MCF 10A (cell line): ENCODE data around the gene SMAP1. TPM values are rescaled to one million over a fixed set of nuclear protein-coding genes. Genes with fewer than 3 reads are reported as not detected.

ENCODE experiments used
- BruUV-seq: library from RNA; stranded (reverse); fragments of 400-500 nt; replicated peaks from 2 replicates; lab custom pipeline; 2021; lab: Mats Ljungman, UMichigan
- CTCF ChIA-PET: fragments of 300-600 bp; sonication (Branson Sonifier 250); formaldehyde crosslinking; extraction: SDS; loops from one replicate; lab custom pipeline; 2021; ENCODE audit warnings: antibody characterized with exemption, inconsistent platforms; lab: Yijun Ruan, JAX
- POLR2A ChIA-PET: fragments of 300-600, 350-650 bp; sonication (Branson Sonifier 250); formaldehyde crosslinking; extraction: SDS; loops from one replicate; lab custom pipeline; 2020; ENCODE audit warnings: antibody characterized with exemption, inconsistent platforms; lab: Yijun Ruan, JAX
- DNase-seq: peaks from one replicate; pipeline ENCODE4 v3.0.0-alpha.2; 2018; ENCODE audit not compliant: unreplicated experiment
- H3K27ac Mint-ChIP-seq: one replicate; pipeline ENCODE4 v1.8.0; 2022; ENCODE audit warnings: mild to moderate bottlenecking, low read depth, mixed read lengths; ENCODE audit not compliant: unreplicated experiment
- H3K27me3 Mint-ChIP-seq: one replicate; pipeline ENCODE4 v1.8.0; 2022; ENCODE audit warnings: mixed read lengths; ENCODE audit not compliant: insufficient read depth, unreplicated experiment
- H3K36me3 Mint-ChIP-seq: one replicate; pipeline ENCODE4 v1.8.0; 2022; ENCODE audit warnings: mild to moderate bottlenecking, moderate library complexity, mixed read lengths; ENCODE audit not compliant: insufficient read depth, unreplicated experiment
- H3K4me1 Mint-ChIP-seq: one replicate; pipeline ENCODE4 v1.8.0; 2022; ENCODE audit warnings: mixed read lengths; ENCODE audit not compliant: insufficient read depth, unreplicated experiment
- H3K4me3 Mint-ChIP-seq: one replicate; pipeline ENCODE4 v1.8.0; 2022; ENCODE audit warnings: mild to moderate bottlenecking, moderate library complexity, mixed read lengths; ENCODE audit not compliant: unreplicated experiment
- H3K9me3 Mint-ChIP-seq: one replicate; pipeline ENCODE4 v1.8.0; 2022; ENCODE audit warnings: mixed read lengths; ENCODE audit not compliant: unreplicated experiment
- intact Hi-C: fragments of 100-400 bp; cut with micrococcal nuclease; formaldehyde crosslinking; loops from 2 replicates; pipeline ENCODE4 v1.14.1; 2022
- total RNA-seq: library from RNA; stranded (reverse); gene quantifications from 2 replicates; pipeline ENCODE4 v1.2.3, GENCODE V29; 2022
- TF ChIP-seq, protein P1 (sequence below): fragments of 200-600 bp; IDR thresholded peaks from one replicate; pipeline ENCODE4 v1.8.0; 2022; ENCODE audit warnings: antibody characterized with exemption, mild to moderate bottlenecking; ENCODE audit not compliant: unreplicated experiment

SMAP1 gene
- total RNA-seq, 1 experiment from 2014 or later = 26.5 TPM

DNA sequence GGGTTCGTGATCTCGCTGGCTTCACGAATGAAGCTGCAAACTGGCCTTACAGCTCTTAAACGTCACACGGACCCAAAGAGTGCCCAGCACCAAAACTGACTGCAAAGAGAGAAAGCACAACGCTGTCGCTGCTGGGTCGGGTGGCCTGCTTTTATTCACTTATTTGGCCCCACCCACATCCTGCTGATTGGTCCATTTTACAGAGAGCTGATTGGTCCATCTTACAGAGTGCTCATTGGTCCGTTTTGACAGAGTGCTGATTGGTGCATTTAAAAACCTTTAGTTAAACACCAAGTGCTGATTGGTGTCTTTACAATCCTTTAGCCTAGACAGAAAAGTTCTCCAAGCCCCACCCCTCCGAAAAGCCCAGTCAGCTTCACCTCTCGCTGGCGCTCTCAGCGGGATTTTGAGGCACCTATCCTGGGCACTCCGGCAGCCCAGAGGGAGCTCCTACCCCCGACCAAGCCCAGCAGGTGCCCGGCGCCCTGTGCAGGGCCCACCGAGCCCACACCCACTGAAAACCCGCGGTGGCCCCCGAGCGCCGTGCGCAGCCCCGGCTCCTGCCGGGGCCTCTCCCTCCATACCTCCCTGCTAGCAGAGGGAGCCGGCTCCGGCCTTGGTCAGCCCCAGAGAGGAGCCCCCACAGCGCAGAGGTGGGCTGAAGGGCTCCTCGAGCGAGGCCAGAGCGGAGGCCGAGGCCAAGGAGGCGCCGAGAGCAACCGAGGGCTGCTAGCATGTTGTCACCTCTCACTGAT is 40.0 kb upstream of the SMAP1 start:
- CTCF ChIA-PET = no interaction called here
- H3K9me3 Mint-ChIP-seq = no peaks in the 10 kb centered on the region
- H3K27ac Mint-ChIP-seq = no peak overlapping the region
- H3K4me1 Mint-ChIP-seq = no peaks in the 10 kb centered on the region
- no peaks in the 10 kb centered on the region for H3K27me3 Mint-ChIP-seq
- POLR2A ChIA-PET = no interaction called here
- TF ChIP-seq, protein P1, sequence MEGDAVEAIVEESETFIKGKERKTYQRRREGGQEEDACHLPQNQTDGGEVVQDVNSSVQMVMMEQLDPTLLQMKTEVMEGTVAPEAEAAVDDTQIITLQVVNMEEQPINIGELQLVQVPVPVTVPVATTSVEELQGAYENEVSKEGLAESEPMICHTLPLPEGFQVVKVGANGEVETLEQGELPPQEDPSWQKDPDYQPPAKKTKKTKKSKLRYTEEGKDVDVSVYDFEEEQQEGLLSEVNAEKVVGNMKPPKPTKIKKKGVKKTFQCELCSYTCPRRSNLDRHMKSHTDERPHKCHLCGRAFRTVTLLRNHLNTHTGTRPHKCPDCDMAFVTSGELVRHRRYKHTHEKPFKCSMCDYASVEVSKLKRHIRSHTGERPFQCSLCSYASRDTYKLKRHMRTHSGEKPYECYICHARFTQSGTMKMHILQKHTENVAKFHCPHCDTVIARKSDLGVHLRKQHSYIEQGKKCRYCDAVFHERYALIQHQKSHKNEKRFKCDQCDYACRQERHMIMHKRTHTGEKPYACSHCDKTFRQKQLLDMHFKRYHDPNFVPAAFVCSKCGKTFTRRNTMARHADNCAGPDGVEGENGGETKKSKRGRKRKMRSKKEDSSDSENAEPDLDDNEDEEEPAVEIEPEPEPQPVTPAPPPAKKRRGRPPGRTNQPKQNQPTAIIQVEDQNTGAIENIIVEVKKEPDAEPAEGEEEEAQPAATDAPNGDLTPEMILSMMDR = no peak
- BruUV-seq = no TSS peak
- DNase-seq = no peak
- intact Hi-C loops = no loop called here
- no peak overlapping the region for H3K4me3 Mint-ChIP-seq
- no peaks in the 10 kb centered on the region for H3K36me3 Mint-ChIP-seq

DNA sequence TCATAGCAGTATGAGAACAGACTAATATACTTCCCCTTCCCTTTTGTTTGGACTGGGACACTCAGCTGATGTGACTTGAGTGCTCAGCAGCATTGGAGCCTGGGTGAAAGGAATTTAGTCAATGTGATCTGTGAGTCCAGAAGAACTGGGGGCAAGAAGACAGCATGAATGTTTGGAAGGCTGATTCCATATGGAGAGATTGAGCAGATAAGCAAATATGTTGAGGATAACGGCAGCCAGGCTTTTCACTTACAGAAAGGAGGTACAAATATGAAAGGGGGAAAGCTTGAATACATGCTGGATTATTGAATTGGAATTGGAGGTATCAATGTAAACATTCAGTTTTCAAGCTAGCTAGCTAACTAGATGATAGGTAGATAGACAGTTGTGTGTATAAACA is 37.8 kb upstream of the SMAP1 start:
- Mint-ChIP-seq H3K9me3 (no peaks in the 10 kb centered on the region), H3K27me3 (no peaks in the 10 kb centered on the region), H3K36me3 (no peaks in the 10 kb centered on the region), H3K4me3 (no peak overlapping the region), H3K4me1 (no peaks in the 10 kb centered on the region), H3K27ac (no peak overlapping the region)
- TF ChIP-seq, protein P1 = no peak
- no peak for DNase-seq
- ChIA-PET POLR2A (no interaction called here), CTCF (no interaction called here)
- BruUV-seq = no TSS peak
- intact Hi-C loops = no loop called here

DNA sequence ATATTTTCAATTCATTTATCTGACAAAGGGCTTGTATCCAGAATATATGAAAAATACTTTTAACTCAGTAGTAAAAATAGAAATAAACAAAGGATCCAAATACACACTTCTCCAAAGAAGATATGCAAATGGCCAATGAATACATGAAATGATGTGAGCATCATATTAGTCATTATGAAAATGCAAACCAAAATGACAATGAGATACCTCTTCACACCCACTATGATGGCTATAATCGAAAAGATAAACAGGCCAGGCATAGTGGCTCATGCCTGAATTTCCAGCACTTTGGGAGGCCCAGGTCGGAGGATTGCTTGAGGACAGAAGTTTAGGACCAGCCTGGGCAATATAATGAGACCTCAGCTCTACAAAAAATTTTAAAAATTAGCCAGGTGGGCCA is 33.8 kb upstream of the SMAP1 start:
- BruUV-seq = no TSS peak
- TF ChIP-seq, protein P1 = no peak
- no peaks in the 10 kb centered on the region for H3K9me3 Mint-ChIP-seq
- no peaks in the 10 kb centered on the region for H3K36me3 Mint-ChIP-seq
- H3K4me1 Mint-ChIP-seq = no peaks in the 10 kb centered on the region
- DNase-seq = no peak
- CTCF ChIA-PET = interaction anchor here (0.9 kb wide), 1 partner anchor 15 kb away, joined by 3 read pairs; no protein-coding TSS in a partner anchor
- intact Hi-C loops = no loop called here
- POLR2A ChIA-PET = no interaction called here
- no peaks in the 10 kb centered on the region for H3K27me3 Mint-ChIP-seq
- H3K4me3 Mint-ChIP-seq = no peak overlapping the region
- H3K27ac Mint-ChIP-seq = no peak overlapping the region

DNA sequence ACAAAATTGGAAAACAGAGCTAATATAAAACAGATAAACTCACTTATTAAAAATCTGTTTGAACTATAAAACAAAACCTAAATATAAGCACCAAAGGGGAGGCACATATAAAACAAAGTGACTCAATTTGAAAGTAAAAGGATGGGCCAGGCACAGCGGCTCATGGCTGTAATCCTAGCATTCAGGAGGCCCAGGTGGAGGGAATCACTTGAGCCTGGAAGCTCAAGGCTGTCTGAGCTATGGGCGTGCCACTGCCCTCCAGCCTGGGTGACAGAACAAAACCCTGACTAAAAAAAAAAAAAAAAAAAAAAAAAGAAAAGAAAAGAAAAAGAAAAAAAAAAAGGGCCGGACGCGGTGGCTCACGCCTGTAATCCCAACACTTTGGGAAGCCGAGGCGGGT is 31.1 kb upstream of the SMAP1 start:
- TF ChIP-seq, protein P1 = no peak
- no peak overlapping the region for H3K27ac Mint-ChIP-seq
- DNase-seq = no peak
- ChIA-PET CTCF (no interaction called here), POLR2A (no interaction called here)
- intact Hi-C loops = no loop called here
- H3K4me1 Mint-ChIP-seq = no peaks in the 10 kb centered on the region
- BruUV-seq = no TSS peak
- no peak overlapping the region for H3K4me3 Mint-ChIP-seq
- H3K27me3 Mint-ChIP-seq = no peaks in the 10 kb centered on the region
- H3K9me3 Mint-ChIP-seq = no peaks in the 10 kb centered on the region
- H3K36me3 Mint-ChIP-seq = no peaks in the 10 kb centered on the region
